ENCODE data around the gene ESYT3. TPM values are rescaled to one million over a fixed set of nuclear protein-coding genes. Genes with fewer than 3 reads are reported as not detected.

ESYT3 gene
- total RNA-seq, 1 experiment from 2014 or later, result 7.6 TPM

DNA sequence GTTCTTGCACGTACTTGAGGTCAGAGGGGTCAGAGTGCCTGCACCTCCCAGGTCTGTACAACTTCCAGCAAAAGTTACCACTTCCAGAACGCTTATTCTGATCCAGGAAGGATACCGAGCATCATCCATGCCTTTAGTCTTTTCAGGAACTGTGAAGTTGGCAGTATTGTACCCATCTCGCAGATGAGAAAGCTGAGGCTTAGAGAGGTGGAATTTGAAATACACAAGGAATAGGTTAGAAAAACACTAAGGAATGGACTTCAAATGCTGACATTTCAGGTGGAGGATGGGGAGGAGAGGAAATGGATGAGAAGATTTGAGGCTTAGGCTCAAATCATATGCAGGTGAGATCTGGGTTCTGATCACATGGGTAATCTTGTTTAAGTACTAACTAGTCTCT lies 11.2 kb downstream of the ESYT3 start:
- no peaks in the 10 kb centered on the region for H3K27me3 ChIP-seq (replicated peaks; ENCODE audit: control insufficient read depth, insufficient read depth, low read length)
- ChIA-PET POLR2A (no interaction called here), CTCF (no interaction called here)
- H3K4me3 Mint-ChIP-seq (ENCODE audit: unreplicated experiment), result no peak overlapping the region
- no peak overlapping the region for H3K4me3 ChIP-seq (ENCODE audit: low read depth, low read length)
- no TSS peak for BruUV-seq (replicated peaks)
- H3K9me3 Mint-ChIP-seq (ENCODE audit: unreplicated experiment), result no peaks in the 10 kb centered on the region
- intact Hi-C loops (cut with micrococcal nuclease; ENCODE audit: unreplicated experiment), result no loop called here
- no peaks in the 10 kb centered on the region for H3K36me3 Mint-ChIP-seq (ENCODE audit: insufficient read depth, unreplicated experiment)
- DNase-seq, result no peak
- TF ChIP-seq, protein P1, sequence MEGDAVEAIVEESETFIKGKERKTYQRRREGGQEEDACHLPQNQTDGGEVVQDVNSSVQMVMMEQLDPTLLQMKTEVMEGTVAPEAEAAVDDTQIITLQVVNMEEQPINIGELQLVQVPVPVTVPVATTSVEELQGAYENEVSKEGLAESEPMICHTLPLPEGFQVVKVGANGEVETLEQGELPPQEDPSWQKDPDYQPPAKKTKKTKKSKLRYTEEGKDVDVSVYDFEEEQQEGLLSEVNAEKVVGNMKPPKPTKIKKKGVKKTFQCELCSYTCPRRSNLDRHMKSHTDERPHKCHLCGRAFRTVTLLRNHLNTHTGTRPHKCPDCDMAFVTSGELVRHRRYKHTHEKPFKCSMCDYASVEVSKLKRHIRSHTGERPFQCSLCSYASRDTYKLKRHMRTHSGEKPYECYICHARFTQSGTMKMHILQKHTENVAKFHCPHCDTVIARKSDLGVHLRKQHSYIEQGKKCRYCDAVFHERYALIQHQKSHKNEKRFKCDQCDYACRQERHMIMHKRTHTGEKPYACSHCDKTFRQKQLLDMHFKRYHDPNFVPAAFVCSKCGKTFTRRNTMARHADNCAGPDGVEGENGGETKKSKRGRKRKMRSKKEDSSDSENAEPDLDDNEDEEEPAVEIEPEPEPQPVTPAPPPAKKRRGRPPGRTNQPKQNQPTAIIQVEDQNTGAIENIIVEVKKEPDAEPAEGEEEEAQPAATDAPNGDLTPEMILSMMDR (IDR thresholded peaks at IDR 0.05; ENCODE audit: insufficient read depth in 1 of 2, low read depth in 1 of 2, low read length in 1 of 2, severe bottlenecking in 1 of 2, unreplicated experiment in 1 of 2), result no peak
- H3K27me3 Mint-ChIP-seq (ENCODE audit: insufficient read depth, unreplicated experiment), result no peaks in the 10 kb centered on the region
- H3K27ac Mint-ChIP-seq (ENCODE audit: unreplicated experiment), result no peak overlapping the region
- H3K9me3 ChIP-seq, result no peaks in the 10 kb centered on the region
- peaks cover 32% of the 10 kb centered on the region for H3K4me1 ChIP-seq
- no peaks in the 10 kb centered on the region; the same call in 1 of the 2 replicates for H3K36me3 ChIP-seq (ENCODE audit: control insufficient read depth, insufficient read depth, low read length)
- H3K4me1 Mint-ChIP-seq (ENCODE audit: low read depth, unreplicated experiment), result peaks cover 18% of the 10 kb centered on the region

DNA sequence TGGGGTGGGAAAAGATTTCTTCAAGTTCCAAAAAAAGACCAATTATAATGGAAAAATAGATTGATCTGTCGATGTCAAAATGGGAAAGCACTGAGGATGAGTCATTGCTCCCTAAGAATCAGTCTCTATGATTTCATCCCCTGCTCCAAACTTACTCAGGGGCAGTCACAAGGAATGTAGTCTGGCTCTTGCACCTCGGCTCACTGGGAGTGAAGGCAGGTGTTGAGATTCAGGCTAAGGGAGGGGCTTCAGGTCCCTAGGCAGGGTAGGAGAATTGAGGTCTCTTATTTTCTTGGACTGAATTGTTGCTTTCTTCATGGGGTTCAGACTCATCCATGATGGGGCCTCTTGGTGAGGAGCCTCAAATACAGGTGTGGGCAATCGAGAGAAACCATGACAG lies 14.2 kb downstream of the ESYT3 start:
- H3K4me3 ChIP-seq (ENCODE audit: low read depth, low read length), result no peak overlapping the region
- ChIA-PET POLR2A (interaction anchor here (0.7 kb wide), 1 partner anchor 98 kb away, joined by 9 read pairs; no protein-coding TSS in a partner anchor), CTCF (no interaction called here)
- Mint-ChIP-seq H3K27ac (ENCODE audit: unreplicated experiment) (no peak overlapping the region), H3K4me1 (ENCODE audit: low read depth, unreplicated experiment) (peaks cover 8% of the 10 kb centered on the region), H3K9me3 (ENCODE audit: unreplicated experiment) (no peaks in the 10 kb centered on the region), H3K4me3 (ENCODE audit: unreplicated experiment) (no peak overlapping the region), H3K36me3 (ENCODE audit: insufficient read depth, unreplicated experiment) (no peaks in the 10 kb centered on the region), H3K27me3 (ENCODE audit: insufficient read depth, unreplicated experiment) (no peaks in the 10 kb centered on the region)
- no peaks in the 10 kb centered on the region for H3K9me3 ChIP-seq
- H3K36me3 ChIP-seq (ENCODE audit: control insufficient read depth, insufficient read depth, low read length), result no peaks in the 10 kb centered on the region; the same call in 1 of the 2 replicates
- peak in 1 of 2 experiments; percentile 5 for DNase-seq
- TF ChIP-seq, protein P1 (IDR thresholded peaks at IDR 0.05; ENCODE audit: insufficient read depth in 1 of 2, low read depth in 1 of 2, low read length in 1 of 2, severe bottlenecking in 1 of 2, unreplicated experiment in 1 of 2), result no peak
- peaks cover 9% of the 10 kb centered on the region for H3K4me1 ChIP-seq
- intact Hi-C loops (cut with micrococcal nuclease; ENCODE audit: unreplicated experiment), result no loop called here
- no TSS peak for BruUV-seq (replicated peaks)
- H3K27me3 ChIP-seq (replicated peaks; ENCODE audit: control insufficient read depth, insufficient read depth, low read length), result no peaks in the 10 kb centered on the region

DNA sequence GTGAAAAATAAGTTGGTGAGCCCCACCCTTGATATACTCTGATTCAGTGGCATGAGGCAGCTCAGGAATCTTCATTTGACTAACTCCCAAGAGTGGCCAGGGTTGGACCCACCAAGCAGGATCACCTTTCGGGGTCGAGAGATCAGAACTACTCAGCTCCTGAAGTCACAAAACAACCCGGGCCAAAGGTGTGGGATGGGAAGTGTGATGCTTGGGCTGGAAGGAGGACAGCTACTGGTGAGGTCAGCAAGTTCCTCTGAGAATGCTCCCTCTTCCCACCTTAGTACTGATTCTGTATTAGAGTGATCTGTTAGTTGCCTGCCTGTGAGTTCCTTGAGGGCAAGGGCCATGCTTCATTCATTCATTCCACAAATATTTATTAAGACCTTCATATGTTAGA lies 15.1 kb downstream of the ESYT3 start:
- no peaks in the 10 kb centered on the region; the same call in 1 of the 2 replicates for H3K36me3 ChIP-seq (ENCODE audit: control insufficient read depth, insufficient read depth, low read length)
- H3K9me3 ChIP-seq, result no peaks in the 10 kb centered on the region
- DNase-seq, result peak in 1 of 2 experiments; percentile 10
- no peak overlapping the region for H3K4me3 ChIP-seq (ENCODE audit: low read depth, low read length)
- BruUV-seq (replicated peaks), result no TSS peak
- no peak overlapping the region for H3K27ac Mint-ChIP-seq (ENCODE audit: unreplicated experiment)
- no peaks in the 10 kb centered on the region for H3K36me3 Mint-ChIP-seq (ENCODE audit: insufficient read depth, unreplicated experiment)
- no peak overlapping the region for H3K4me3 Mint-ChIP-seq (ENCODE audit: unreplicated experiment)
- no peaks in the 10 kb centered on the region for H3K27me3 Mint-ChIP-seq (ENCODE audit: insufficient read depth, unreplicated experiment)
- POLR2A ChIA-PET, result interaction anchor here (0.5 kb wide), 1 partner anchor 563 kb away, joined by 3 read pairs; no protein-coding TSS in a partner anchor
- H3K27me3 ChIP-seq (replicated peaks; ENCODE audit: control insufficient read depth, insufficient read depth, low read length), result no peaks in the 10 kb centered on the region
- CTCF ChIA-PET, result interaction anchor here (0.5 to 1.0 kb wide), 2 partner anchors 14 to 18 kb away, joined by 3 to 5 read pairs; no protein-coding TSS in a partner anchor
- H3K4me1 Mint-ChIP-seq (ENCODE audit: low read depth, unreplicated experiment), result peaks cover 7% of the 10 kb centered on the region
- intact Hi-C loops (cut with micrococcal nuclease; ENCODE audit: unreplicated experiment), result no loop called here
- H3K4me1 ChIP-seq, result 0 out of 2 replicates have a peak, but pooled peaks cover 4% of the 10 kb centered on the region
- TF ChIP-seq, protein P1 (IDR thresholded peaks at IDR 0.05; ENCODE audit: insufficient read depth in 1 of 2, low read depth in 1 of 2, low read length in 1 of 2, severe bottlenecking in 1 of 2, unreplicated experiment in 1 of 2), result no peak
- no peaks in the 10 kb centered on the region for H3K9me3 Mint-ChIP-seq (ENCODE audit: unreplicated experiment)
